ENCODE data around the gene CYSRT1. TPM values are rescaled to one million over a fixed set of nuclear protein-coding genes. Genes with fewer than 3 reads are reported as not detected.
"Not testable (repeated sequence)": the region's sequence is repeated elsewhere in the genome, so short reads cannot be mapped to it uniquely, and the experiment has no call there.

Gene CYSRT1
- total RNA-seq, 1 experiment from 2014 or later, result 1.0 TPM

GRCh38 chr9:137262173-137262908 lies 37.4 kb downstream of the CYSRT1 start:
- H4K8ac ChIP-seq (replicated peaks; ENCODE audit: insufficient read length, low read depth, low read length), result not testable (repeated sequence)

More at GRCh38 chr9:137262173-137262908, 37.4 kb downstream of the CYSRT1 start:
- not testable (repeated sequence) for H3K4me1 Mint-ChIP-seq; H3K4me1 ChIP-seq (ENCODE audit: insufficient read depth, low read length); H3K18ac ChIP-seq (ENCODE audit: insufficient read length, low read depth, low read length); H3K56ac ChIP-seq (ENCODE audit: insufficient read length, low read depth, low read length); H3K4ac ChIP-seq (ENCODE audit: low read depth, low read length); H3K79me2 ChIP-seq (ENCODE audit: insufficient read depth, low read length); H3K9me3 Mint-ChIP-seq; H4K20me1 ChIP-seq (ENCODE audit: control insufficient read depth, insufficient read depth, insufficient read length); H2AFZ ChIP-seq (ENCODE audit: low read length); H3K9me3 ChIP-seq (ENCODE audit: control insufficient read depth, low read depth, low read length); H2BK20ac ChIP-seq (ENCODE audit: low read depth, low read length, poor library complexity, severe bottlenecking); H2BK5ac ChIP-seq (ENCODE audit: insufficient read length, low read length); H4K5ac ChIP-seq (ENCODE audit: insufficient read length, low read depth, low read length); H3K4me2 ChIP-seq (ENCODE audit: insufficient read depth, insufficient read length, low read length); H3K14ac ChIP-seq (ENCODE audit: insufficient read depth, low read length); H3K27me3 Mint-ChIP-seq (ENCODE audit: low read depth); H2AK5ac ChIP-seq (ENCODE audit: insufficient read length, low read length); H3K23ac ChIP-seq (ENCODE audit: insufficient read length, low read depth, low read length); H3K4me3 Mint-ChIP-seq; H2BK120ac ChIP-seq (ENCODE audit: low read depth, low read length, poor library complexity, severe bottlenecking); H3T11ph ChIP-seq (ENCODE audit: low read length); DNase-seq; H3K27ac Mint-ChIP-seq; H3K79me1 ChIP-seq (ENCODE audit: insufficient read depth, low read depth, low read length, poor library complexity, severe bottlenecking); H3K23me2 ChIP-seq (ENCODE audit: insufficient read length, low read depth, low read length, poor library complexity, severe bottlenecking); H2BK12ac ChIP-seq (ENCODE audit: insufficient read length, low read depth, low read length); H4K91ac ChIP-seq (ENCODE audit: insufficient read length, low read depth, low read length); H3K9ac ChIP-seq (ENCODE audit: extremely low read depth, insufficient read length, low read length); H3K27me3 ChIP-seq (ENCODE audit: insufficient read depth, low read length); H3K27ac ChIP-seq (ENCODE audit: insufficient read length, low read depth, low read length); H2BK15ac ChIP-seq (ENCODE audit: low read depth, low read length)
- no CpG with 5 or more reads among the region's 15 CpGs for WGBS (ENCODE audit: extremely low coverage, insufficient read length, low lambda C conversion rate)
- peak; percentile 66 for TF ChIP-seq CTCF (conservative IDR thresholded peaks at IDR 0.05)
- H3K36me3 Mint-ChIP-seq (ENCODE audit: insufficient read depth in 1 of 3, low read depth in 3 of 3), result peaks cover 10 to 46% (median 36%) of the 10 kb centered on the region in 3 experiments; a peak in 6 of 7 replicates

All from H9 (cell line).